SU-DHL-6 (cell line): ENCODE data around the gene PNRC1.

Experiments used
- EZH2phosphoT487 ChIP-seq: fragments of 200-600 bp; sonication (generic), shearing (Covaris generic); conservative IDR thresholded peaks from 2 replicates; pipeline ENCODE4 v1.6.1; 2018; ENCODE audit warnings: mild to moderate bottlenecking, antibody characterized with exemption, low read length, moderate library complexity, mixed read lengths
- TF ChIP-seq, protein P1 (sequence below): fragments of 200-600 bp; sonication (generic); IDR thresholded peaks from one replicate; pipeline ENCODE4 v1.5.1; 2017; ENCODE audit warnings: antibody characterized with exemption, mild to moderate bottlenecking, low read length, moderate library complexity; ENCODE audit not compliant: insufficient read depth, poor library complexity, severe bottlenecking

DNA sequence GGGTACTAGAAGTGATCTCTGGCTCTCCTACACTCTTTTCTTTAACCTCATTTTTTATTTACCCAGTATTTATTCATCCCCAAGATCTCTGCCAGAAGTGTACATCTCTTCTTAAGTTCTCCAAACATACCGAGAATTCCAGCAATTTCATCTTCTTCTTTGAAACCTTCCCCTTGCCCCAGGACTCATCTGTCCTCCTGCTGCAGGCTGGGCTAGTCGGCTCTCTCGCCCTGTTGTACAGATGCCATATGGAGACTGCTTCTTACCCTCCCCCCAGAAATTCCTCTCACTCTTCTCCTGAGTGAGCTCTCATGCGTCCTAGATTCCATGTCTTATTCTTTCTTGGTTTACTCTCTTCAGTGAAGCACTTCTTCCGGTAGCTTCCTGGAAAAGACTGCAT is 21.9 kb upstream of the PNRC1 start:
- TF ChIP-seq, protein P1, sequence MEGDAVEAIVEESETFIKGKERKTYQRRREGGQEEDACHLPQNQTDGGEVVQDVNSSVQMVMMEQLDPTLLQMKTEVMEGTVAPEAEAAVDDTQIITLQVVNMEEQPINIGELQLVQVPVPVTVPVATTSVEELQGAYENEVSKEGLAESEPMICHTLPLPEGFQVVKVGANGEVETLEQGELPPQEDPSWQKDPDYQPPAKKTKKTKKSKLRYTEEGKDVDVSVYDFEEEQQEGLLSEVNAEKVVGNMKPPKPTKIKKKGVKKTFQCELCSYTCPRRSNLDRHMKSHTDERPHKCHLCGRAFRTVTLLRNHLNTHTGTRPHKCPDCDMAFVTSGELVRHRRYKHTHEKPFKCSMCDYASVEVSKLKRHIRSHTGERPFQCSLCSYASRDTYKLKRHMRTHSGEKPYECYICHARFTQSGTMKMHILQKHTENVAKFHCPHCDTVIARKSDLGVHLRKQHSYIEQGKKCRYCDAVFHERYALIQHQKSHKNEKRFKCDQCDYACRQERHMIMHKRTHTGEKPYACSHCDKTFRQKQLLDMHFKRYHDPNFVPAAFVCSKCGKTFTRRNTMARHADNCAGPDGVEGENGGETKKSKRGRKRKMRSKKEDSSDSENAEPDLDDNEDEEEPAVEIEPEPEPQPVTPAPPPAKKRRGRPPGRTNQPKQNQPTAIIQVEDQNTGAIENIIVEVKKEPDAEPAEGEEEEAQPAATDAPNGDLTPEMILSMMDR: no peak
- TF ChIP-seq EZH2phosphoT487: no peak
